HCEC 1CT (cell line): ENCODE data around the gene DLG2.
"Not testable (repeated sequence)": the region's sequence is repeated elsewhere in the genome, so short reads cannot be mapped to it uniquely, and the experiment has no call there.

Experiments used
- DNase-seq: peaks from one replicate; pipeline ENCODE4 v3.0.0-alpha.2; 2017

DLG2 gene

DNA sequence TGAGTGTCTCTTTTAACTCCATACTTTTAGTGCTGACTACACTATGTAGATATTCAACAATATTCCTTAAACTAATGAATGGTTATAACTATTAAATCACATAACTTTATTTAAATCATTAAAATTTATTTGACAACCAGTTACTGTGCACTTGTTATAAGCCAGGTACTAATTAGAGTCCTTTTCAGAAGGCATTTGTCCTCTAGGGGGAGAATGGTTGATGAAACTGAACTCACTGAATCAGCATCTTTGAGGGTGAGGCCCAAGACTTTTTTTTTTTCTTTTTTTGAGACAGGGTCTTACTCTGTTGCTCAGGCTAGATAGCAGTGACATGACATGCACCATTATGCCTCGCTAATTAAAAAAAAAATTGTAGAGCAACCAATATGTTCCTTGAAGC is 1825.3 kb downstream of the DLG2 start:
- no peak for DNase-seq

DNA sequence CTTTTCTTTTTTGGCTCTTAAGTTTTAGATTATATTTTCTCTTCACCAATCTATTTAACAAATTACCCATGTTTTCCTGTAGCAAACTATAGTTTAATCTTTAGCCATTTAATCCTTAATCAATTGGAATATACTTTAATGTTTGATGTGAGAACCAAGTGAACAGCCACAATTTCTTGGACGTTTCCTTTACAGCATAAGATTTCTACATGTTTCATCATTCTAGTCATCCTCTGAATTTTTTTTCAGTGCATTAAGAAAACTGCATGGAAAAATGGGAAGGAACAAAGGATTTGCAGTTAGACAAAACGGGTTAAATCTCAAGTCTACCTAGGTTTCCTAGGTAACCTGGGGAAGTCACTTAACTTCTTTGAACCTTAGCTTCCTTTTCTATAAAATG is 1833.8 kb downstream of the DLG2 start:
- DNase-seq = no peak

DNA sequence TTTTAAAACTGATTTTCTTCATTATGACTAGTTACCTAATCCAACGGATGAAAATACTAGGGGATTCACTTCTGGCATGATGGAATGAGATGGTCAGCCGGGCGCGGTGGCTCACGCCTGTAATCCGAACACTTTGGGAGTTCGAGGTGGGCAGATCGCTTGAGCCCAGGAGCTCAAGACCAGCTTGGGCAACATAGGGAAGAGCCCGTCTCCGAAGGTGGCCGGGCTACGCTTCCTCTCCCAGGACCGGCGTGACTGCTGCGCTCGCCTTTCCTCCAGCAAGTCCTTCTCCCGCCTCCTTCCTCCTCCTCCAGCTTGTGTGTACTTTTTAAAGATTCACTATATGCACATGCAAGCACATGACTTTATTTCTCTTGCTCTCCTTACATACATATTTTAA is 1835.6 kb downstream of the DLG2 start:
- no peak for DNase-seq

DNA sequence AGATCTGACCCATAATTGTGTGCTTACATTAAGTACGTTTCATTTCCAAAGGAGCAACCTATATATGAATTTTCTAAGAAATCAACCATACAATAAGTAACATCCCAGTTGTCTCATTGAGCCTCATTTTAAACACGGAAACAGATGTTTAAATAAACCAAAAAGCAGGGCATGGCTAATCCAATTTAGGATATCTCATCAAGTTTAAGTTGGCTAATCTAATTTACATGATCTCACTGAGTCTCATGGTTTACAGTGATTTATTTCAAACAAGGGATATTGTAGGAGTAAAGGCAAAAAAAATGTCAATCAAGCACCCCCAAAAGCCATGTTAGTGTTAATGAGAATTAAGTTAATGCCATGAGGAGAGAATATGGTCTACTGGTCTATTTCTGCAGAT is 1841.2 kb downstream of the DLG2 start:
- DNase-seq = no peak

DNA sequence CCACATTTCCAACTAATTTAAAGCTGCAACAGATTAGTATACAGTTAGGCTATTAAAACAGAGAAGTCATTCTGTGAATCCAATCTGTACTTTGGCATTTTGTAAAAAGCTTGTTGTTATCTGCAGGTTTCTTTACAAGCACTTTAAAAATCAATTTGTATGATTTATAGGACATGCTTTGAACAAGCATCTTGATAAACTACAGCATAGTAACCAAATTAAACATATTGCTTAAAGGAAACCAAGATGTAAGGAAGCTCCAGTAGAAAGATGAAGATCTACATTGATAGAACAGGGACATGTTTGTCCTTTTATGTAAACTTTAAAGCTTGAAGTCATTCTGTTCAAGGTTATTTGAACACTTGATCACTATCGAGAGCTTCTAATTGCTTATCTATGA is 1842.7 kb downstream of the DLG2 start:
- DNase-seq = no peak

DNA sequence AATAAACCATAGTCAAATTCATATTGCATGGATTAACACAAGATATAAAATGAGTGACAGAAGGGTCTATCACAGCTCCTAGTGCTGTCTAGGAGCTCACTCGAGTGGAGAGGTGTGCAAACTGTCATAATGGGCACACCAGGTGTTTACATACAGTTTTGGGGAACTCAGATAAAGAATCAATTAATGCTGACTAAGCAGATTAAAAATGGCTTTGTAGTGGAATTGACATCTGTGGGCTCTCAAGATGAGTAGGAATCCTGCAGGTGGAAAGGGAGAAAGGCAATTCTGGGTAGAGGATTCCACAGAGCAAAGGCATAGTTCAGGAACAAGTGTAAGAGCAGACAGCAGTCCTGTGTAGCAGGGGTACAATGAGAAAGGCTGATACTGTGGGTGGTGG is 1844.8 kb downstream of the DLG2 start:
- DNase-seq = no peak

DNA sequence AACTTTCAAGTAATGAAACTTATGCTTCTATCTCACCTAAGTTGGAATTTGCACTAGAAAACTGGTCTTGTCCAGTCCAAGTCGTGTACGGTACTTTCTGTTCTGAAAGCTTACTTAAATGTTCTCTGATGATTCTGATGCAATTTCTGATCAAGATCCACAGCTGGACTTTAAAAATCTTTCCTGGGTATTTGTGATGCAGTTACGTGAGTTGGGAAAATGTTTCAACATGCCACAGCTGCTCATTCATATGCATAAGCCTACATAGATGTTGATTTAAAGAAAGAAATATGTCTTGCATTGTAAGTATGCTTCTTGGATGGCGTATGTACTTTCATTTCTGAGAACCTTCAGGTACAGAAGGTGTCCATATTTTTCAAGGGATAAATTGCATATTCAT is 1847.3 kb downstream of the DLG2 start:
- no peak for DNase-seq

GRCh38 chr11:83778596-83778995 is 1848.5 kb downstream of the DLG2 start:
- no peak for DNase-seq

DNA sequence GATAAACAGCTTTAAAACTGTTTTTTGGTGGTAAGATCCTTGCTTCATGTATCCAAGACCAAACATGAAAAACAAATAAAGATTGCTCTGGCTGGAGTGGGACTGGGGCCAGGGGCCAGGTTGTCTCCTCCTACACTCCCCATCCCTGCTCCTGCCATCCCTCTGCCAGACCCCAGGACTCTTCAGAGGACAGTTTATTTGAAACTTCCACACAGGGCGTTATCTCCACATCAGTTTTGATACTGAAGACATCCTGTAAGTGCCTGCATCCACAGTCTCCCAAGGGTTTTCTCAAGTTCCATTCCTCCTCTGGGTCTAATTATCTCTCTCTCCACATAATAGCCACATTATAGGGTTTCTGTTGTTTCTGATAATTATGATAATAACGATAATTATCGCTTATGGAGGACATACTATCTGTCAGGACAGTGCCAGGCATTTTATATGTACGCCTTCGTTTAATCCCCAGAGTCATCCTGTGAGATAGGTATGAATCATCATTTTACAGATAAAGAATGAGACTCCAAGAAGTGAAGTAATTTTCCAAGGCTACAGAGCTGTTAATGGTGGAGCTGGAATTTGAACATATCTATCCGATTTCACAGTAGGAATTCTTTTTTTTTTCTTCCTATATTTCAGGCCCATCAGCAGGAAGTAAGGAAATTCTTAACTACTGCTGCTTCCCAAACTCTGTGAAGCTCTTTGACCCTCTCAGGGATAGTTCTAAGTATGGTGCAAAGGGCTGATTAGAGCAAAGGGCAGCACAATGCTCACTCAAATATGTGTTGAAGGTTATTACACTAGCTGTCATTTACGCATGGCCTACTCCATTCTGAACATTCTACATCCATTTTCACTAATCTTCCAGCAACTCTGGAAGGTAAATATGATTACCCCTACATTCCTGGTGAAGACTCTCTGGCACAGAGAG is 1852.9 kb downstream of the DLG2 start:
- DNase-seq = no peak

GRCh38 chr11:83768489-83768888 is 1858.7 kb downstream of the DLG2 start:
- DNase-seq = no peak

- DNase-seq = no peak
These were observed 1860.2 kb downstream of the DLG2 start for GRCh38 chr11:83766932-83767331.

DNA sequence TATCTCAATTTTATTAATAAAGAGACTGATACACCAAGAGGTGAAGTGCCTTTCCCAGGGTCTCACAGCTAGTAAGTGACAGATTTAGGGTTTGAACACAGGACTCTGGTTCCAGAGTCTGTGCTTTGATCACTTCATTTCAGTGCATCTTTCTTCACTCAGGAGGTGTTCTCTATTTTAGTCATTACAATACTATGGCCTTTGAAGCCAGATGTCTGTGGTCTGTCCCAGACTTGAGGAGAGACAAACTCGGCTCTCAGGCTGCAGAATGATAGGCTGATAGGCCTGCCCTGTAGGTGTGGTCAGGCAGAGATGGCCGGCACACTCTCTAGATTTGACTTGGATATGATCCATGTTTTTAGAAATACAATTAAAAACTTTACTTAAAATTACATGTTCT is 1862.5 kb downstream of the DLG2 start:
- DNase-seq = no peak

DNA sequence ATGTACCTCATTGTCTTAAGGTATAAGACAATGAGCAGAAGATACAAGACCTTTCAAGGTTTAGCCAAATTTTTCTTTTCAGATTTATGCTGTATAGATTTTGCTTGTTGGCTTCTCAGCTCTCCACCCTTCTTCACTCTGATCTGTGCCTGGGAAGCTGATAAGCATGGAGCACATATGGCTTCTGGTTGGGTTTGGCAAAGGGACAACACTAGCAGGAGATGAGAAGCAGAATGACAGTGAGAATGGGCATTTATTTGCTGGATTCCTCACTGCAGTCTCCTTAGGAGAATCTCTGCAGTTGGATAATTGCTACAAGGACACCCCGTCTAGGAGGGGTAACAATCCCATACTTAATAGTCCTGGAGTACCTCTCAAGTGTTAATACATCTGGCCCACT is 1866.2 kb downstream of the DLG2 start:
- DNase-seq = no peak

DNA sequence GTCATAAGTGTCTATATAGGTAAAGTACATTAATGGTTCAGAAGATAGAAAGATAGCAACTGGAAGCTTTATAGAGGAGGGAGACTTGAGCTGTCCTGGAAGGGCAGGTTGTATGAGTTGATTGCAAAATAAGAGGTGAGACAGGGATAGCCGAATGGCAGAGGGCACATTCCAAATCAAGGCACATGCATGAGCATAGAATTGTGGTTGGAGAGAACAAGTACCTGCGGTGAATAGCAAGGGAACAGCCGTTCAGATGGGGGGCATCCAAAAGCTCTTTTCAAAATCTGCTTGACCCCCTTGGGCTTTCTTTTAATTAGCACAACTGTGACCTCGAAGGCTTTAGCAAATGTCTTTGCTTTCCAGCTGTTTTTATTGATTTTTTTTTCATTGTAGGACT is 1868.0 kb downstream of the DLG2 start:
- no peak for DNase-seq

- DNase-seq = no peak
These were observed 1876.1 kb downstream of the DLG2 start for GRCh38 chr11:83751041-83751440.

- no peak for DNase-seq
These were observed 1880.1 kb downstream of the DLG2 start for GRCh38 chr11:83746921-83747585.

DNA sequence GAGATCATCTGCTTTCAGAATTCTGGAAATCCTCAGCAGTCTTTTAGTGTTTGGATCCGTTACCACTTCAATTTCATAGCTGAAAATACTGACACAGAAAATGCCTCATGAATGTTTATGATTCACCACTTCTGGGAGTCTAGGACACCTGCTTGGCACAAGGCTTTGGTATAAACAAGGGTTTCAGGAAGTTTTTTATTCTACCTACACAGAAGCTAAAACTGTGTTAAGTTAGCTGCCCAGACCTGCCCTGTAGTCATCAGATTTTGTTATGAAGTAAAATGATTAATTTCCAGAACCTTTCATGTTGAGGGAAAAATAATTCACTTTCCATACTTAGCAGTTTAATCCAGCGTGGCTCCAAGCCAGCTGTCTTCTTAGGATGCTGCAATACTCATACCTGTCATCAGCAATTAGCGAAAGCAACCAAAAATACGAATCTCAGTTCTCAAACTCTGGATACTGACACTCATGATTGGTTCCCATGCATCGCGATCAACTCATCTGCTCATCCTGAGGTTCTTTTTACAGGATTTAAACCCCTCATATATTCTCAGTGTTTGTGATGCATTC is 1882.4 kb downstream of the DLG2 start:
- DNase-seq = no peak

DNA sequence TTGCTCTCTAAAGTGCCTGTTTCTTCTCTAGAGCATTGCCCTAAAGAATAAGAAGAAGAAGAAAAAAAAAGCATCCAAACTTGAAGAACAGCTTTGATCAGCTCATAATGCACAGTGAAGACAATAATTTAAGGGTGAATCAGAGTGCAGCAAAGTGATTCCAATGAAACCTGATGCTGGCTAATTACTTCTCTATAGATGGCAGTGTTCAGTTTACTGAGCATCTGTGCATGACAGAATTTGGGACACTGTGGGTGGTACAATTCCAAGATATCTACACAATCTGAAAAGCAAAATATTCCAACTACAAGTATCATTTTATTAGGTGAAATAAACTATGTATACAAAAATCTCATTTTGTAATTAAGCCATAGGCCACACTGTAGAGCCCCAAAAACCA is 1890.5 kb downstream of the DLG2 start:
- DNase-seq = no peak

- no peak for DNase-seq
These were observed 1893.0 kb downstream of the DLG2 start for GRCh38 chr11:83734120-83734519.

GRCh38 chr11:83731288-83731687 is 1895.9 kb downstream of the DLG2 start:
- not testable (repeated sequence) for DNase-seq

DNA sequence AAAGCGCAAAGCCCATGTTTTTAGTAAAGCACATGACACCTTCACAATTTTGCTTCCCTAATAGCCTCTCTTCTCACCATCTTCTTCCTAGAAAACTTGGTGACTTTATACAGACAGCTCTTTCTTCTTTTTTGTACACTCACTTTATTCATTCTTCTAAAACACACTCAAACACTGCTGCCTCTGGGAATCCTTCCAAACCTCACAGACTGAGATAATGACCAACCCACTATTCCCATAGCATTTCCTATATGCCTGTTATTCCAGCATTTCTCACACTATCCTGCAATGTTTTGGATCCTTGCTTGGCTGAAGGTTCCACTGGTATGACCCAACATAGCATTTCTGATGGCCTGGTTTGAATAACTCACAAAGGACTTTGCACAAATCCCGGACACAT is 1898.9 kb downstream of the DLG2 start:
- no peak for DNase-seq

DNA sequence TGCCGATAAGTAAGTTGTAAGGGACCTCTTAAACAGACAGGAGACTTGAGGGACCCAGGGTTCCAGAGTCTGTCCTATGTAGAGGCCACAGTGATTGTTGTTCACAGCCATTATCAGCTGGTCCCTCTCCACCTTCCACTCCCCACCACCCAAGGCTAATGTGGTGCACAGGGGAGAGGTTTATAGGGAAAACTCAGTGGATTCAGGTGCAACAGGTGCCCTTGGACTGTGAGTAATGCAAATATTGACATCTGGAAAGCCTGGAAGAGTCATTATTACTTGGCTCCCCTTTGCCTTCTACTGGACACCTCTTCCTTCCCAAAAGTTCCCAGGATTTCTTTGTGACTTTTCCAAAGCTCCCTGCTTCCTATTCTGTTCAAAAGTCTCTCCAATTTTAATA is 1899.9 kb downstream of the DLG2 start:
- no peak for DNase-seq

DNA sequence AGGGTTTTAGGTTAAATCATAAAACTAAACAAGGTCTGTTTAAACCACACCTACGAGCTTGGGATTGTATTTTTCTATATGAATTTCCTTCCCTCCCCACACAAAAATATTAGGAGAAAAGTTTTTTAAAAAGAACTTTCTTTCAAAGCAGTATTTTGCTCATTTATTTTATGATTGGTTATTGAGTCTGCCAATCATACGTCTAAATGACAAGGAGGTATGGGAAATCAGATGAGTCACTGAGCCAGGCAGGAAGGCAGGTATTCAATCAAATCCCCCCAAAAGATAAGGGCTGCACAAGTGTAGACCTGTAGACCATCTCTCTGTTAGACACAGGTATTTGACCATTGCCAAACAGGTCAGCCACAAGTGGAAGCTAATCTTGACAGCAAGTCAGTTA is 1900.8 kb downstream of the DLG2 start:
- no peak for DNase-seq

GRCh38 chr11:83725728-83726127 is 1901.4 kb downstream of the DLG2 start:
- DNase-seq = no peak
